HG03060 (cell line): Measurements from ENCODE around the gene MYO7A.

Source experiments
- ATAC-seq: cut with Tn5 transposase; IDR thresholded peaks from one replicate; pipeline ENCODE4 v1.9.1; 2021; ENCODE audit warnings: low read depth, moderate number of reproducible peaks; ENCODE audit not compliant: unreplicated experiment

MYO7A gene

DNA sequence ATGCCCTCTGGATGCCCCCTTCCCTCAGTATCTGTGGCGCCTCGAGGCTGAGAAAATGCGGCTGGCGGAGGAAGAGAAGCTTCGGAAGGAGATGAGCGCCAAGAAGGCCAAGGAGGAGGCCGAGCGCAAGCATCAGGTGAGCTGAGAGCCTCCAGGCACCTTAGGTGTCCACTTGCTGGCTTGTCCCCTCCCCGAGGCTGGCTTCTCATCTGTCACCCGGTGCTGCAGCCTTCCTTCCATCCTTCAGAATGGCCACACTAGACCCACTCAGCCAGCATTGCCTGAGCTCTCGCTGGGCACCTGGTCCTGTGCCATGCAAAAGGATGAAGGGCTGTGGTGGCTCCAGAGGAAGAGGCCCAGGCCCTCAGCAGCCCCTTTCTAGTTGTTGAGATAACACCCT is 52.3 kb downstream of the MYO7A start:
- no peak for ATAC-seq

GRCh38 chr11:77181226-77181625 is 53.2 kb downstream of the MYO7A start:
- ATAC-seq: no peak

GRCh38 chr11:77181799-77182541 is 53.9 kb downstream of the MYO7A start:
- no peak for ATAC-seq

- ATAC-seq: no peak
Measured at GRCh38 chr11:77182542-77183430, 54.7 kb downstream of the MYO7A start.

GRCh38 chr11:77183431-77183984 is 55.5 kb downstream of the MYO7A start:
- ATAC-seq: no peak

GRCh38 chr11:77184136-77184860 is 56.3 kb downstream of the MYO7A start:
- ATAC-seq: no peak

GRCh38 chr11:77186302-77186701 is 58.3 kb downstream of the MYO7A start:
- ATAC-seq: no peak

GRCh38 chr11:77187111-77187750 is 59.2 kb downstream of the MYO7A start:
- no peak for ATAC-seq

DNA sequence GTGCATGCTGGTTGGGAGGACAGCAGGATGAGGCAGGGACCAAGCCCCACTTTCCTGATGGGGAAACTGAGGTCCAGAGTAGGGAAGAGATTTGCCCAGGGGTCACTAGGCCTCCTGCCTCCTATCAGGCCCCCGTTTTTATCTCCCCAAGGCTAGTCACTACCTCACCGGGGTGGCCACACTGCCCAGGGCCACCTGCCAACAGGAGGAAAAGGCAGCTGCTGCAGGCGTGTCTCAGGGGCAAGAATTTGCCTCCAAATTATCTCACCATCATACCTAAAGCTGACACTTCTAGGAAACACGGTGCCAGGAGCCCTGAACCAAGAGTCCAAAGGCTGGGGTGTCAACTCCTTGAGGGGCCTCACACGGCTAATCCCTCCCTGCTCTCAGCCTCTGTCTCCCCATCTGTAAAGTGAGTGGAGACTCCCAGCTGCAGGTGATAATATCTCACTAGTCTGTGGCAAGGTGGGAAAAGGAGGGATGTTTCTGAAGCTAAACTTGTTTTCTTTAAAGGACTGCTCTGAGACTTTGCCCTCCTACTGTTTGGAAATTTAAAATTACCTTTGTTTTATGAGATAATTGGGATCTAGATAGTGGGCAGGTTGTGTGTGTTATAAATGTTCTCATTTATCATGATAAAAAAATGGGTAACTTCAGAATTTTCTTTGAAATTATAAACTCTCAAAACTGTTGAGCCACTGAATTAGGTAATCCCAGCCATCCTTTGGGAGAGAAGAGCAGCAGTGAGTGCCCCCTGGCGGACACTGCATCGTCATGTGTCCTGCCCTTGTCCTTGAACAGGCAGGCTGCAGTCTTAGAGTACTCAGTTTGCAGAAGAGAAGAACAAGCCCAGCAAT is 60.0 kb downstream of the MYO7A start:
- ATAC-seq: no peak

DNA sequence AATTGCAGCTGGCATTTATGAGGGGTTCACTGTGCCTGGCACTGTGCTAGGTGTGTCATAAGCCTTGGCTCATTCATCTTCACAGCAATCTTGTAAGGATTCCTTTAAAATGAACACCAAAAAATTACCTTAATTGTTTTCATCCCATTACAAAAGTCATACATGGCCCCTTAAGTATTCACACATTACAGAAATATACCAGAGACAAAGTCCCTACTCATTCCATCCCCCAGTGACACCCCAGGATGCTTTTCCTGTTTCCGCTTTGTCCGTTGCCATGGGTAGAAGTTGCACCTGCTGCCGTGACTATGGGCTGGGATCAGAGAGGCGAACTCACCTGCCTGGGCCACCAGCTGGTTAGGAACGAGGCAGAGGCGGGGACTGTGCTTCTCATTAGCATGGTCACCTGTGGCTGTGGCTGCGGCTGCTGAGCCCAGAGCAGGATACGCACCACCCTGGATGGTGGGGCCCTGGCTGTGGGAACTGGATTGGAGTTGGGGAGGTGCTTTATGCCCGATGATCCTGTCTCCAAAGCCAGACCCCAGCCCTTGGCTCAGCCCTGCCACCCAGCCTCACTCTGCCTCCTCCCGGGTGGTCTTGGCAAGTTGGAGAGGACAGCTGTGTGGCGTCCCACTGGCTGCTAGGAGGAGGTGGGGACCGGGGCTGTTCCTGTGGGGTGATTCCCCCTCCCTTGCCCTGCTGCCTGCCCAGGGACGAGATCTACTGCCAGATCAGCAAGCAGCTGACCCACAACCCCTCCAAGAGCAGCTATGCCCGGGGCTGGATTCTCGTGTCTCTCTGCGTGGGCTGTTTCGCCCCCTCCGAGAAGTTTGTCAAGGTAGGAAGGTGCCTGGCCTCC is 60.8 kb downstream of the MYO7A start:
- no peak for ATAC-seq

- ATAC-seq: no peak
Measured at GRCh38 chr11:77189588-77190210, 61.7 kb downstream of the MYO7A start.

DNA sequence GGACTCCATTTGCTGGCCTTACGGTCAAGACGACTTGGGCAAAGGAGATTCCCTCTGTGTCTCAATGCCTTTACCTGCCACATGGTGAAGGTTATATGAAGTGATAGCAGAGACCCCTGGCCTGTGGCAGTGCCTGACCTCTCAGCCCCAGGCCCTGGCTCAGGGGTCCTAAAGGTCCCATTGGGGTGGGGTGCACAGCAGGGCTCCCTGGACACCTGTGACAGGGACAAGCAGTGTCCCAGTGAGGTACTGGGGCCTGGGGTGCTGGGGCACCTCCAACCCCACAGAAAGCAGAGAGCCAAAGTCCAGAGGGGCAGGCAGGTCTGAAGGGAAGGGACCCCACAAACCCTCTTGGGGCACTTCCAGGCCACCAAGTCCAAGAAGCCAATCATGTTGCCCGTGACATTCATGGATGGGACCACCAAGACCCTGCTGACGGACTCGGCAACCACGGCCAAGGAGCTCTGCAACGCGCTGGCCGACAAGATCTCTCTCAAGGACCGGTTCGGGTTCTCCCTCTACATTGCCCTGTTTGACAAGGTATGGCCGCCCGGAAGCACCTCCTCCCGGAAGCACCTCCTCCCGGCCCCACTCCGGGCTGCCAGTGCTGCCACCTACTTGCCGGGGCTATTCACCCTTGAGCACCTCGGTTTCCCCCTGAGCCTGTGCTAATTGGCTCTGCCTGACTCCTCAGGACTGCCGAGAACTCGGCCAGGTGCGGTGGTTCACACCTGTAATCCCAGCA is 62.5 kb downstream of the MYO7A start:
- ATAC-seq: no peak

DNA sequence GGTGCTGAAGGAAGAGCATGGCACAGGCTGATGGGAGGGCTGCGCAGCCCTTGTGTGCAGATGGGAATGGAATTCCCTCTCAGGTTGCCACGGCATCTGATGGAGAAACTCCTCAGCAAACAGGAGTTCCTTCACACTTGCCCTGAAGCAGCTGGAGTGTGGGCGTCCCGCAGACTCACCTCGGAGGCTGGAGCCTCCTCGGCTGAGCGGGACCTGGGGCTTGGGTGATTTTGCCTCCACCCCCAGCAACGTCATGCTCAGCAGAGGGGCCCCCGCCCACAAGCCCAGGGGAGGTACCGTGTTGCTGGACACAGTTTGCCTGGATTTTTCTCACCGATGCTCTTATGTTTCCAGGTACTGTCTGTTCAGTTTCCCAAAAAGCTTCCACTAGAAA is 63.4 kb downstream of the MYO7A start:
- no peak for ATAC-seq

- no peak for ATAC-seq
Measured at GRCh38 chr11:77191823-77192495, 63.9 kb downstream of the MYO7A start.

DNA sequence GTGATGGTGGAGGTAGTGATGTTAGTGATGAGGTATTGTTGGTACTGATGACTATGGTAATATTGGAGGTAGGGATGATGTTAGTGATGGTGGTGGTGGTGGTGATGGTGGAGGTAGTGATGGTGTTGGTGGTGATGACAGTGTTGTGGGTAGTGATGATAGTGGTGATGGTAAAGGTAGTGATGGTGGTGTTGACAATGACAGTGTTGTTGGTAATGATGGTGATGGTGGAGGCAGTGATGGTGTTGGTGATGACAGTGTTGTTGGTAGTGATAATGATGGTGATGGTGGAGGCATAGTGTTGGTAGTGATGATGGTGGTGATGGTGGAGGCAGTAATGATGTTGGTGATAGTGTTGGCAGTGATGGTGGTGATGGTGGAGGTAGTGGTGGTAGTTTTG is 65.1 kb downstream of the MYO7A start:
- ATAC-seq: no peak

DNA sequence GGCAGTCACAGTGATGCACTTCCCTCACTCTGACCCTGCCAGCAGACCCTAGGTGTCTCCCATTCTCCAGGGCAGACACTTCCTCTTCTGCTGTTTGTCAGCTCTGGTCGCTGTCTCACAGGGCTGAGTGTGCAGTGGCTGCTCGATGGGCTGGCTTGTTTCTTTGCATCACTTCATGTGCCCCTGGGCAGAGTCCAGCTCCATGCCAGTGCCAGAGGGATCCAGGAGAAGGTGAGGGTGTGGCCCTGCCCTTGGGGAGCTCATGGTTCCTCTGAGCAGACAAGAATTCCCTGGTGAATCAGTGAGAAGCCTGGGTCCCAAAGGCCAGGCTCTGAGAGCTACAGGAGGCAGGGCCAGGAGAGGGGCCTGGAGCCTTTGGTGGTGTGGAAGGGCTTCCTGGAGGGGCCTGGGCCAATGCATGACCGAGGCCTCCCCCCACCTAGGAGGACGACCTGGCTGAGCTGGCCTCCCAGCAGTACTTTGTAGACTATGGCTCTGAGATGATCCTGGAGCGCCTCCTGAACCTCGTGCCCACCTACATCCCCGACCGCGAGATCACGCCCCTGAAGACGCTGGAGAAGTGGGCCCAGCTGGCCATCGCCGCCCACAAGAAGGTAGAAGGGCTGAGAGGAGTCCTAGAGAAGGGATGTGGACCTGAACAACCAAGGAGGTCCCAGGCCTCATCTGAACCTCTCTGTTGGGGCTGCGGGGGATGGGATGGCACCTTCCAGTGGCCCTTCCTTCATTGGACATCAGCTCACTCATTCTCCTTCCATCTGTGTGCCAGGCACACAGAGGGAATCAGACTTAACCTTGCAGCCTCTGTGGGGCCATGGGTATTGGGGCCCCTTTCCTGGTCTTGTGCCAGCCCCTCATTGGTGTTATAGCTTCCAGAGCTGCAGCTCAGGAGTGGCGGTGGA is 66.1 kb downstream of the MYO7A start:
- no peak for ATAC-seq
